ENCODE data around the gene CYB561A3. TPM values are rescaled to one million over a fixed set of nuclear protein-coding genes. Genes with fewer than 3 reads are reported as not detected.
"Not testable (repeated sequence)": the region's sequence is repeated elsewhere in the genome, so short reads cannot be mapped to it uniquely, and the experiment has no call there.

CYB561A3 gene
- 10 to 100 TPM; 28.8 to 35.2 (median 33.3) TPM for total RNA-seq

GRCh38 chr11:61361741-61362541 lies at the start of gene CYB561A3, which contains the start of gene TMEM138:
Gene CYB561A3, minus strand, starts transcription at chr11:61361882. Its CDS starts 5,169 bp downstream, at chr11:61356713.
Gene TMEM138, plus strand, starts transcription at chr11:61362374. Its CDS starts 2,017 bp downstream, at chr11:61364391.
- no peaks in the 10 kb centered on the region for H3K27me3 Mint-ChIP-seq (ENCODE audit: low read depth)

GRCh38 chr11:61406991-61407728 lies 45.5 kb upstream of the CYB561A3 start:
- H3K4me3 Mint-ChIP-seq, result no peak overlapping the region
- H3K9me3 Mint-ChIP-seq, result no peaks in the 10 kb centered on the region
- ATAC-seq, result no peak
- H3K4me1 Mint-ChIP-seq (ENCODE audit: low read depth), result no peaks in the 10 kb centered on the region
- peaks cover 38% of the 10 kb centered on the region for H3K36me3 Mint-ChIP-seq (ENCODE audit: insufficient read depth)
- H3K27me3 Mint-ChIP-seq (ENCODE audit: low read depth), result no peaks in the 10 kb centered on the region
- DNase-seq, result no peak

More at GRCh38 chr11:61361741-61362541, at the start of gene CYB561A3, which contains the start of gene TMEM138:
- H3K36me3 Mint-ChIP-seq (ENCODE audit: insufficient read depth), result peaks cover 8% of the 10 kb centered on the region
- H3K4me3 Mint-ChIP-seq, result peak within 1 kb of the TSS; percentile 100
- DNase-seq, result peak; percentile 81
- peaks cover 36% of the 10 kb centered on the region for H3K4me1 Mint-ChIP-seq (ENCODE audit: low read depth)
- H3K9me3 Mint-ChIP-seq, result no peaks in the 10 kb centered on the region
- ATAC-seq, result peak; percentile 96 to 97

GRCh38 chr11:61406067-61406466 lies 44.4 kb upstream of the CYB561A3 start:
- no peaks in the 10 kb centered on the region for H3K4me1 Mint-ChIP-seq (ENCODE audit: low read depth)
- H3K4me3 Mint-ChIP-seq, result no peak overlapping the region
- H3K36me3 Mint-ChIP-seq (ENCODE audit: insufficient read depth), result peaks cover 31% of the 10 kb centered on the region
- no peaks in the 10 kb centered on the region for H3K9me3 Mint-ChIP-seq
- DNase-seq, result no peak
- H3K27me3 Mint-ChIP-seq (ENCODE audit: low read depth), result no peaks in the 10 kb centered on the region
- no peak for ATAC-seq

- Mint-ChIP-seq H3K36me3 (ENCODE audit: insufficient read depth) (peaks cover 34% of the 10 kb centered on the region), H3K27me3 (ENCODE audit: low read depth) (no peaks in the 10 kb centered on the region), H3K9me3 (no peaks in the 10 kb centered on the region), H3K4me1 (ENCODE audit: low read depth) (no peaks in the 10 kb centered on the region), H3K4me3 (no peak overlapping the region)
- ATAC-seq (no peak), DNase-seq (no peak)
These were observed 43.0 kb upstream of the CYB561A3 start for GRCh38 chr11:61404641-61405040.

GRCh38 chr11:61404103-61404502 lies 42.4 kb upstream of the CYB561A3 start:
- H3K27me3 Mint-ChIP-seq (ENCODE audit: low read depth), result no peaks in the 10 kb centered on the region
- no peak overlapping the region for H3K4me3 Mint-ChIP-seq
- no peaks in the 10 kb centered on the region for H3K4me1 Mint-ChIP-seq (ENCODE audit: low read depth)
- no peak for ATAC-seq
- peaks cover 34% of the 10 kb centered on the region for H3K36me3 Mint-ChIP-seq (ENCODE audit: insufficient read depth)
- DNase-seq, result no peak
- H3K9me3 Mint-ChIP-seq, result no peaks in the 10 kb centered on the region

GRCh38 chr11:61403658-61404057 lies 42.0 kb upstream of the CYB561A3 start:
- Mint-ChIP-seq H3K4me3 (no peak overlapping the region), H3K36me3 (ENCODE audit: insufficient read depth) (peaks cover 34% of the 10 kb centered on the region), H3K27me3 (ENCODE audit: low read depth) (no peaks in the 10 kb centered on the region), H3K9me3 (no peaks in the 10 kb centered on the region), H3K4me1 (ENCODE audit: low read depth) (no peaks in the 10 kb centered on the region)
- ATAC-seq, result no peak
- no peak for DNase-seq

GRCh38 chr11:61401573-61401972 lies 39.9 kb upstream of the CYB561A3 start:
- ATAC-seq (no peak), DNase-seq (no peak)
- no peak overlapping the region for H3K4me3 Mint-ChIP-seq
- H3K27me3 Mint-ChIP-seq (ENCODE audit: low read depth), result no peaks in the 10 kb centered on the region
- H3K4me1 Mint-ChIP-seq (ENCODE audit: low read depth), result no peaks in the 10 kb centered on the region
- peaks cover 34% of the 10 kb centered on the region for H3K36me3 Mint-ChIP-seq (ENCODE audit: insufficient read depth)
- no peaks in the 10 kb centered on the region for H3K9me3 Mint-ChIP-seq

GRCh38 chr11:61401173-61401572 lies 39.5 kb upstream of the CYB561A3 start:
- no peak for ATAC-seq

GRCh38 chr11:61392981-61393595 lies 31.4 kb upstream of the CYB561A3 start:
- Mint-ChIP-seq H3K36me3 (ENCODE audit: insufficient read depth) (peaks cover 7% of the 10 kb centered on the region), H3K27me3 (ENCODE audit: low read depth) (no peaks in the 10 kb centered on the region), H3K4me3 (peak overlapping the region; percentile 89), H3K9me3 (no peaks in the 10 kb centered on the region), H3K4me1 (ENCODE audit: low read depth) (peaks cover 24% of the 10 kb centered on the region)
- ATAC-seq (peak in 1 of 2 donors; percentile 36), DNase-seq (no peak)

More at GRCh38 chr11:61401173-61401572, 39.5 kb upstream of the CYB561A3 start:
- DNase-seq, result no peak
- Mint-ChIP-seq H3K9me3 (no peaks in the 10 kb centered on the region), H3K4me1 (ENCODE audit: low read depth) (no peaks in the 10 kb centered on the region), H3K27me3 (ENCODE audit: low read depth) (no peaks in the 10 kb centered on the region), H3K36me3 (ENCODE audit: insufficient read depth) (peaks cover 34% of the 10 kb centered on the region), H3K4me3 (no peak overlapping the region)

- no peak overlapping the region for H3K4me3 Mint-ChIP-seq
- no peaks in the 10 kb centered on the region for H3K27me3 Mint-ChIP-seq (ENCODE audit: low read depth)
- ATAC-seq, result no peak
- H3K4me1 Mint-ChIP-seq (ENCODE audit: low read depth), result peaks cover 30% of the 10 kb centered on the region
- no peak for DNase-seq
- H3K36me3 Mint-ChIP-seq (ENCODE audit: insufficient read depth), result peaks cover under 1% of the 10 kb centered on the region
- H3K9me3 Mint-ChIP-seq, result no peaks in the 10 kb centered on the region
These were observed 28.5 kb upstream of the CYB561A3 start for GRCh38 chr11:61390161-61390560.

- ATAC-seq (no peak), DNase-seq (no peak)
- H3K9me3 Mint-ChIP-seq, result no peaks in the 10 kb centered on the region
- no peak overlapping the region for H3K4me3 Mint-ChIP-seq
- no peaks in the 10 kb centered on the region for H3K36me3 Mint-ChIP-seq (ENCODE audit: insufficient read depth)
- H3K27me3 Mint-ChIP-seq (ENCODE audit: low read depth), result no peaks in the 10 kb centered on the region
- peaks cover 6% of the 10 kb centered on the region for H3K4me1 Mint-ChIP-seq (ENCODE audit: low read depth)
These were observed 22.9 kb upstream of the CYB561A3 start for GRCh38 chr11:61384271-61385242.

- not testable (repeated sequence) for H3K36me3 Mint-ChIP-seq (ENCODE audit: insufficient read depth); H3K9me3 Mint-ChIP-seq; DNase-seq; ATAC-seq; H3K27me3 Mint-ChIP-seq (ENCODE audit: low read depth); H3K4me3 Mint-ChIP-seq; H3K4me1 Mint-ChIP-seq (ENCODE audit: low read depth)
These were observed 22.2 kb upstream of the CYB561A3 start for GRCh38 chr11:61383859-61384258.

- Mint-ChIP-seq H3K27me3 (ENCODE audit: low read depth) (no peaks in the 10 kb centered on the region), H3K4me3 (no peak overlapping the region), H3K36me3 (ENCODE audit: insufficient read depth) (peaks cover 9% of the 10 kb centered on the region), H3K4me1 (ENCODE audit: low read depth) (peaks cover 6% of the 10 kb centered on the region), H3K9me3 (no peaks in the 10 kb centered on the region)
- no peak for ATAC-seq
- no peak for DNase-seq
These were observed 19.2 kb upstream of the CYB561A3 start for GRCh38 chr11:61380884-61381283.
